Left lung (tissue), 10 donors: Measurements from ENCODE around the gene APBA2. TPM values are rescaled to one million over a fixed set of nuclear protein-coding genes. Genes with fewer than 3 reads are reported as not detected.
"Not testable (repeated sequence)": the region's sequence is repeated elsewhere in the genome, so short reads cannot be mapped to it uniquely, and the experiment has no call there.

Source experiments
- ATAC-seq: fragments of 200-7000 bp; cut with Tn5 transposase; one replicate; pipeline ENCODE4 v1.9.1; 2020; ENCODE audit warnings: moderate library complexity
- DNase-seq, 4 donors: peaks; one replicate each; pipeline ENCODE4 v3.0.0-alpha.2; 2013 to 2020
- H3K27ac ChIP-seq, 2 donors: fragments of 200-600 bp; sonication (generic) in 1 of 2; one replicate each; pipeline versions ENCODE4 v1.5.0 to v1.8.0; 2020 to 2021
- H3K27me3 ChIP-seq, 2 donors: fragments of 200-600 bp; sonication (generic) in 1 of 2; one replicate each; pipeline versions ENCODE4 v1.5.0 to v1.8.0; 2020 to 2021
- H3K36me3 ChIP-seq, 2 donors: fragments of 200-600 bp; sonication (generic) in 1 of 2; one replicate each; pipeline versions ENCODE4 v1.5.0 to v1.8.0; 2020 to 2021
- H3K4me1 ChIP-seq, 2 donors: fragments of 200-600 bp; one replicate each; pipeline ENCODE4 v1.8.0; 2021
- H3K4me3 ChIP-seq, 2 donors: fragments of 200-600 bp; sonication (generic) in 1 of 2; one replicate each; pipeline versions ENCODE4 v1.5.0 to v1.8.0; 2020 to 2021; ENCODE audit warnings: mild to moderate bottlenecking in 1 of 2
- H3K9me3 ChIP-seq, 2 donors: fragments of 200-600 bp; sonication (generic) in 1 of 2; one replicate each; pipeline versions ENCODE4 v1.5.0 to v1.8.0; 2020 to 2021
- intact Hi-C, 2 donors: fragments of 100-400 bp; cut with DNase I; formaldehyde crosslinking; loops; one replicate each; pipeline versions ENCODE4 v1.11.2 to v1.14.2; 2022
- polyA plus RNA-seq, 6 donors: library from polyadenylated mRNA; unstranded; fragments of 120-200 nt; gene quantifications; one replicate each; pipeline ENCODE4 v1.2.1, GENCODE V29; 2013; ENCODE audit not compliant: insufficient read length in 6 of 6
- total RNA-seq, 2 donors: library from RNA; stranded (reverse); fragmentation: NEBNext Ultra II Directional; extraction: Animal tissue kit (Norgen Biotek cat#: 25700); gene quantifications; one replicate each; pipeline ENCODE4 v1.2.1, GENCODE V29; 2021
- TF ChIP-seq, protein P1 (sequence below), 2 donors: fragments of 200-600 bp; sonication (generic) in 1 of 2; IDR thresholded peaks; one replicate each; pipeline versions ENCODE4 v1.5.0 to v1.8.0; 2021; ENCODE audit warnings: antibody characterized with exemption in 2 of 2
- donor health status: DM: no; HTN: yes; CAD: no.
- donor health status: DM: no; HTN: no; CAD: no.

Gene APBA2
- total and polyA plus RNA-seq, 8 donors: 3.9 to 18.4 (median 11.1) TPM

DNA sequence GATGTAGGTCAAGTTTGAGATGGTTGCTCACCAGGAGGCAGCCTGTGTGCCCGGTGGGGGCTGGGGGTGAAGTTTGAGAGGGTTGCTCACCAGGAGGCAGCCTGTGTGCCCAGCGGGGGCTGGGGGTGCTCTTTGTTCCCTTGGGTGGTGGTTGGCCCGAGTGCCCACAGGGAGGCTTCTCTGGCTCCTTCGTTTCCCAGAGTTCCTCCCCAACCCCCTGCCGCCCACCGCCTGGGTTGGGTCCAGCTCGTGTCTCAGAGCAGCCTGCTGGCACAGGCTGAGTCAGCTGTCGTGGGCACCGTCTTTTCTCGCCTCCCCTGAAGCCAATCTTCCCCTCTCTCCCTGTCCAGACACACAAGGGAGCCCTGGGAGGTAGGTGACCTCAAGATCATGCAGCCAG, 3.1 kb downstream of the APBA2 start:
- Histone ChIP-seq H3K4me1 (peaks cover 0 to 16% of the 10 kb centered on the region in 2 donors), H3K4me3 (no peak overlapping the region), H3K27ac (no peak overlapping the region), H3K9me3 (no peaks in the 10 kb centered on the region), H3K36me3 (no peaks in the 10 kb centered on the region), H3K27me3 (peaks cover 19 to 55% of the 10 kb centered on the region in 2 donors)
- TF ChIP-seq, protein P1, sequence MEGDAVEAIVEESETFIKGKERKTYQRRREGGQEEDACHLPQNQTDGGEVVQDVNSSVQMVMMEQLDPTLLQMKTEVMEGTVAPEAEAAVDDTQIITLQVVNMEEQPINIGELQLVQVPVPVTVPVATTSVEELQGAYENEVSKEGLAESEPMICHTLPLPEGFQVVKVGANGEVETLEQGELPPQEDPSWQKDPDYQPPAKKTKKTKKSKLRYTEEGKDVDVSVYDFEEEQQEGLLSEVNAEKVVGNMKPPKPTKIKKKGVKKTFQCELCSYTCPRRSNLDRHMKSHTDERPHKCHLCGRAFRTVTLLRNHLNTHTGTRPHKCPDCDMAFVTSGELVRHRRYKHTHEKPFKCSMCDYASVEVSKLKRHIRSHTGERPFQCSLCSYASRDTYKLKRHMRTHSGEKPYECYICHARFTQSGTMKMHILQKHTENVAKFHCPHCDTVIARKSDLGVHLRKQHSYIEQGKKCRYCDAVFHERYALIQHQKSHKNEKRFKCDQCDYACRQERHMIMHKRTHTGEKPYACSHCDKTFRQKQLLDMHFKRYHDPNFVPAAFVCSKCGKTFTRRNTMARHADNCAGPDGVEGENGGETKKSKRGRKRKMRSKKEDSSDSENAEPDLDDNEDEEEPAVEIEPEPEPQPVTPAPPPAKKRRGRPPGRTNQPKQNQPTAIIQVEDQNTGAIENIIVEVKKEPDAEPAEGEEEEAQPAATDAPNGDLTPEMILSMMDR (IDR thresholded peaks at IDR 0.05): no peak
- intact Hi-C loops: loop anchor here in 1 of 2 donors (10.0 kb wide), 1 partner anchor 216 kb away; no protein-coding TSS in a partner anchor
- DNase-seq: no peak
- ATAC-seq: no peak

DNA sequence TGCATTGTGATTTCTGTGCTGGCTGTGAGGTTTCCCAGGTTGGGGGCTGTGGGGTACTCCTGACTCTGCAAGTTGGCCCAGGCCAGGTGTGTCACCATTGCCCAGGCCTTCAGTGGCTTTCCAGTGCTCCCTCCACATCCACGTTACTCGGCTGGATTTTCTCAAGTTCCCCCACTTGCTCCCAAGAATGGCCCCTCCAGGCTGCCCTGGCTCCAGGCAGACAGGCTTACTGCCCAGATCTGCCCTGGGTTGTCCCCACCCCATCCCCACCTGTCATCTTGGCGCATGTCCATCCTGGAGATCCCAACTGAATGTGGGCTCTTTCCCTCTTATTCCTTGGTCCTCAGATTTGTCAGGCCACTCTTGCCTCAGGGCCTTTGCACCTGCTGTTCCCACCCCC, 3.6 kb downstream of the APBA2 start:
- H3K27me3 ChIP-seq: peaks cover 19 to 51% of the 10 kb centered on the region in 2 donors
- H3K27ac ChIP-seq: no peak overlapping the region
- H3K9me3 ChIP-seq: no peaks in the 10 kb centered on the region
- no peak for ATAC-seq
- DNase-seq: no peak
- TF ChIP-seq, protein P1 (IDR thresholded peaks at IDR 0.05): no peak
- peaks cover 0 to 16% of the 10 kb centered on the region in 2 donors for H3K4me1 ChIP-seq
- no peak overlapping the region for H3K4me3 ChIP-seq
- no peaks in the 10 kb centered on the region for H3K36me3 ChIP-seq
- intact Hi-C loops: loop anchor here in 1 of 2 donors (10.0 kb wide), 1 partner anchor 215 kb away; no protein-coding TSS in a partner anchor

DNA sequence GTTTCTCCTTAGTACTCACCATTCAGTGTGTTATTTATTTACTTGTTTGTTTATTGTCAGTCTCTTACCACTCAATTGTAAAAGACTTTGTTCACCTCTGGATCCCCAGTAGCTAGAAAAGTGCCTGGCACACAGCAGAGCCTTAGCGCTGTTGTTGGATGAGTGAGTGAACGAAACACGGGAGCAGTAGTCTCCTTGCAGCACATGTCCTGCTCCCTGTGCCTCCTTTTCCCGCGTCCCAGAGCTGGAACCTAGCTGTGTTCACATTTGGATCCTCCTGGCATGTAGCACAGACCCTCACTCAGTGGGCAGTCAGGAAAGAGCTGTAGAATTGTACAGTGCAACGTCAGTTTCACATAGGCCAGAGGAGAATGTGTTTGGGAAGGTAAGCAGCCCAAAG, 4.1 kb downstream of the APBA2 start:
- DNase-seq, H3K9me3 ChIP-seq, H3K36me3 ChIP-seq, ATAC-seq, H3K27ac ChIP-seq, H3K4me3 ChIP-seq: not testable (repeated sequence)
- H3K27me3 ChIP-seq: peaks cover 19 to 45% of the 10 kb centered on the region in 2 donors
- H3K4me1 ChIP-seq: peaks cover 0 to 16% of the 10 kb centered on the region in 2 donors
- intact Hi-C loops: loop anchor here in 1 of 2 donors (10.0 kb wide), 1 partner anchor 215 kb away; no protein-coding TSS in a partner anchor

DNA sequence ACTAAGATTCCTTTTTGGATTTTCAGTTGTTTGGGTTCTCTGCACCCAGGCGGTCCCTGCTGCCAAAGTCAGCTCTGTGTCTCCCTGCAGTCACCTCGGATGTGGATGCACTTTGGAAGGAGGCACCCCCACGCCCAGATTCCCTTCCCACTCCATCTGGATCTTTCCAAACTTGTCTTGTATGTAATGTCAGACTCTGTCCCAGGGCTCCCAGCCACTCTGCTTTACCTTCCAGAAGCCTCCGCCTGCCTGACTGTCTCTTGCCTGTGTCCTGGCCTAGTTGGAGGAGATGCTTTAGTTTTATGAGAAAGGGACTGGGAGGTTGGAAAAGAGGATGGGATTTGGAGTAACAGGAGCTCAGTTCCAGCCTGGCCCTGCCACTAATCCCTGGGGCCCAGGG, 4.5 kb downstream of the APBA2 start:
- DNase-seq, H3K9me3 ChIP-seq, intact Hi-C loops, H3K27ac ChIP-seq, ATAC-seq, H3K36me3 ChIP-seq, H3K4me3 ChIP-seq: not testable (repeated sequence)
- Histone ChIP-seq H3K27me3 (peaks cover 14 to 41% of the 10 kb centered on the region in 2 donors), H3K4me1 (peaks cover 0 to 15% of the 10 kb centered on the region in 2 donors)

DNA sequence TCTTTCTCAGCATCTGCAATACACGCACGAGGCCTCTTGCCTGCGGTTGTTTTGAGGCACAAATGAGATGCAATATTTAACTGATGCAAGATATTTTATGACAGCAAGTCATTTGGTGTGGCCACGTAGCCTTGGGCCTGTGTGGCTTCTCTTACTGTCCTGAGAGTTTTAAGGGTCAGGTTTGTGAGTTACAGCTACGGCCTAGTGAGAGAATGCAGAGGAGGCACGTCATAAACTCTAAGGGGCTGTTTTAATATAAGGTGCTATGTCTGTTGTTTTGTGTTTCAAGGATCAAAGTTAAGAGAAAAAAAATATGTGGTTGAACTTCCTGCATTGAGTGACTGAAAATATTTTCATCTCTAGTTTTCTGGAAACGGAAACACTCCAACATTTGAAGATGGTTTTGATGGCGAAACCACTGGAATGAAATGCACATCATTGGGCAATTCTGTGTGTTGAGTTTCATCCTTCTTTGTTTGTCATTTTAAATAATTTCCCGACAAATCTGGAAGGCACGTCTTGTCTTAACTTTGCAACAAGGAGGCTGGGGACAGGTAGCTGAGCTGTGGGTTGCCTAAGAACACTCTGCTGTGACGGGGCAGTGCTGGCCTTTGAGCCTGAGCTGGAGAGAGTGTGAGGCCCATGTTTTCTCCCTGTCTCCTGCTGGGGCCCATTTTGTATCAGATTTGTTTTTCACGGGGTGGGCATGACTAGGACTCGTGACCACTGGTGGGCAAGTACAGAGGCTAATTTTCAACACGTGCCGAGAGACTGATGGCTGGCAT, 5.1 kb downstream of the APBA2 start:
- peaks cover 0 to 10% of the 10 kb centered on the region in 2 donors for H3K4me1 ChIP-seq
- no peak for ATAC-seq
- no peak for DNase-seq
- no peak overlapping the region for H3K27ac ChIP-seq
- peaks cover 10 to 35% of the 10 kb centered on the region in 2 donors for H3K27me3 ChIP-seq
- H3K9me3 ChIP-seq: no peaks in the 10 kb centered on the region
- intact Hi-C loops: no loop called here
- H3K36me3 ChIP-seq: no peaks in the 10 kb centered on the region
- H3K4me3 ChIP-seq: no peak overlapping the region
- TF ChIP-seq, protein P1 (IDR thresholded peaks at IDR 0.05): no peak

DNA sequence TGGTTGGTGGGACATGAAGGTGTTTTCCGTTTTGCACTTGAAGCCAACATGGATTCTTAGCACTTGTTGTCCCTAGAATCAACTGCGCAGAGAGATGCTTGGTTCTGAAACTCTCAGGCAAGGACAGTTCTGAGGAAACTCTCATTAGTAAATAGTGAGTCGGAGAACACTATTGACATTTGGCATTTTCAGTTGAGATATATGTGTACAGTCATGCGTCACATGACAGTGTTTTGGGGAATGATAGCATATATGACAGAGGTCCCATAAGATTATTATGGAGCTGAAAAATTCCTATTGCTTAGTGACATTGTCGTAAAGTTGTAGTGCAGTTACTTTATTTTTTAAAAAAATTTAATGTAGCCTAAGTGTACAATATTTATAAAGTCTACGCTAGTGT, 5.8 kb downstream of the APBA2 start:
- H3K27me3 ChIP-seq: peaks cover 8 to 28% of the 10 kb centered on the region in 2 donors
- no peak overlapping the region for H3K4me3 ChIP-seq
- H3K27ac ChIP-seq: no peak overlapping the region
- H3K9me3 ChIP-seq: no peaks in the 10 kb centered on the region
- H3K4me1 ChIP-seq: peaks cover 0 to 3% of the 10 kb centered on the region in 2 donors
- no peak for ATAC-seq
- intact Hi-C loops: no loop called here
- TF ChIP-seq, protein P1 (IDR thresholded peaks at IDR 0.05): no peak
- DNase-seq: no peak
- no peaks in the 10 kb centered on the region for H3K36me3 ChIP-seq
